ENCODE results near the gene C1QTNF2. TPM values are rescaled to one million over a fixed set of nuclear protein-coding genes. Genes with fewer than 3 reads are reported as not detected.

C1QTNF2 gene
- total and polyA plus RNA-seq, 2 of the 13 experiments (the other 11 are each of a cell fraction or from before 2014, with no cell fraction given): not detected

GRCh38 chr5:160315968-160316367 is 54.5 kb downstream of the C1QTNF2 start (continued):
- no peak for TF ChIP-seq CEBPZ (IDR thresholded peaks at IDR 0.05; ENCODE audit: low read length)
- no peak for TF ChIP-seq ZNF383 (CRISPR knock-in tag; IDR thresholded peaks at IDR 0.05; ENCODE audit: borderline replicate concordance)
- peak; percentile 55; the same call in 1 of the 2 replicates for TF ChIP-seq SOX5 (CRISPR knock-in tag; IDR thresholded peaks at IDR 0.05; ENCODE audit: borderline replicate concordance)
- peak; percentile 90 to 95 for TF ChIP-seq MAFK (conservative IDR thresholded peaks at IDR 0.05 in 1 of 2, IDR thresholded peaks at IDR 0.05 in 1 of 2; ENCODE audit: low read length in 2 of 2)
- TF ChIP-seq ZNF101 (CRISPR knock-in tag; IDR thresholded peaks at IDR 0.05; ENCODE audit: borderline replicate concordance, low read depth): no peak
- TF ChIP-seq CENPT (CRISPR knock-in tag; IDR thresholded peaks at IDR 0.05; ENCODE audit: low read depth): no peak
- TF ChIP-seq PATZ1 (CRISPR knock-in tag; IDR thresholded peaks at IDR 0.05): no peak
- no peak for TF ChIP-seq DNMT3B (CRISPR knock-in tag; conservative IDR thresholded peaks at IDR 0.05)
- no peak for TF ChIP-seq ZBTB7A (CRISPR knock-in tag; IDR thresholded peaks at IDR 0.05)
- TF ChIP-seq FOXA3 (CRISPR knock-in tag; IDR thresholded peaks at IDR 0.05): peak; percentile 90
- 0 out of 2 replicates have a peak, but pooled peaks have one; percentile 15 for TF ChIP-seq POGK (CRISPR knock-in tag; conservative IDR thresholded peaks at IDR 0.05)
- TF ChIP-seq SRSF4 (IDR thresholded peaks at IDR 0.05; ENCODE audit: low read depth, low read length, poor library complexity, severe bottlenecking): no peak
- TF ChIP-seq ZNF224 (CRISPR knock-in tag; IDR thresholded peaks at IDR 0.05): no peak
- TF ChIP-seq SIN3B (IDR thresholded peaks at IDR 0.05; ENCODE audit: low read length): no peak
- no peak for TF ChIP-seq ZNF263 (CRISPR knock-in tag; IDR thresholded peaks at IDR 0.05)
- TF ChIP-seq HNF4A (CRISPR knock-in tag; IDR thresholded peaks at IDR 0.05): no peak
- no peak for TF ChIP-seq PAX8 (CRISPR knock-in tag; IDR thresholded peaks at IDR 0.05; ENCODE audit: borderline replicate concordance)
- TF ChIP-seq TEAD2 (CRISPR knock-in tag; IDR thresholded peaks at IDR 0.05): no peak
- TF ChIP-seq RBFOX2 (IDR thresholded peaks at IDR 0.05; ENCODE audit: low read depth, low read length): no peak
- TF ChIP-seq GPBP1L1 (CRISPR knock-in tag; IDR thresholded peaks at IDR 0.05): no peak
- TF ChIP-seq ZNF446 (CRISPR knock-in tag; IDR thresholded peaks at IDR 0.05): no peak
- no peak for TF ChIP-seq HDAC1 (CRISPR knock-in tag; IDR thresholded peaks at IDR 0.05)
- TF ChIP-seq ZNF740 (CRISPR knock-in tag; IDR thresholded peaks at IDR 0.05): no peak
- no peak for TF ChIP-seq ZNF841 (CRISPR knock-in tag; IDR thresholded peaks at IDR 0.05; ENCODE audit: borderline replicate concordance)
